Transverse colon (tissue), 4 donors: ENCODE measurements around the gene SUV39H2.

Source experiments
- EP300 ChIP-seq: sonication (generic); formaldehyde crosslinking; IDR thresholded peaks from one replicate; pipeline ENCODE4 v1.6.1; 2017; ENCODE audit warnings: antibody characterized with exemption, low read depth
- POLR2AphosphoS5 ChIP-seq, 3 donors: sonication (generic); formaldehyde crosslinking; IDR thresholded peaks; one replicate each; pipeline ENCODE4 v1.6.1; 2016; ENCODE audit warnings: antibody characterized with exemption in 3 of 3
- TF ChIP-seq, protein P1 (sequence below), 5 experiments: fragments of 200-600 bp in 3 of 5; fragments of 450-650 bp in 2 of 5; sonication (generic) in 3 of 5; IDR thresholded peaks; 1 replicate in 2 of 5; 2 replicates in 3 of 5; pipeline ENCODE4 v1.5.1; 2016 to 2017; ENCODE audit warnings: antibody characterized with exemption in 5 of 5, inconsistent platforms in 3 of 5, mild to moderate bottlenecking in 2 of 5, moderate library complexity in 1 of 5

- TF ChIP-seq, protein P1, sequence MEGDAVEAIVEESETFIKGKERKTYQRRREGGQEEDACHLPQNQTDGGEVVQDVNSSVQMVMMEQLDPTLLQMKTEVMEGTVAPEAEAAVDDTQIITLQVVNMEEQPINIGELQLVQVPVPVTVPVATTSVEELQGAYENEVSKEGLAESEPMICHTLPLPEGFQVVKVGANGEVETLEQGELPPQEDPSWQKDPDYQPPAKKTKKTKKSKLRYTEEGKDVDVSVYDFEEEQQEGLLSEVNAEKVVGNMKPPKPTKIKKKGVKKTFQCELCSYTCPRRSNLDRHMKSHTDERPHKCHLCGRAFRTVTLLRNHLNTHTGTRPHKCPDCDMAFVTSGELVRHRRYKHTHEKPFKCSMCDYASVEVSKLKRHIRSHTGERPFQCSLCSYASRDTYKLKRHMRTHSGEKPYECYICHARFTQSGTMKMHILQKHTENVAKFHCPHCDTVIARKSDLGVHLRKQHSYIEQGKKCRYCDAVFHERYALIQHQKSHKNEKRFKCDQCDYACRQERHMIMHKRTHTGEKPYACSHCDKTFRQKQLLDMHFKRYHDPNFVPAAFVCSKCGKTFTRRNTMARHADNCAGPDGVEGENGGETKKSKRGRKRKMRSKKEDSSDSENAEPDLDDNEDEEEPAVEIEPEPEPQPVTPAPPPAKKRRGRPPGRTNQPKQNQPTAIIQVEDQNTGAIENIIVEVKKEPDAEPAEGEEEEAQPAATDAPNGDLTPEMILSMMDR (IDR thresholded peaks at IDR 0.05), result no peak
- no peak for TF ChIP-seq POLR2AphosphoS5 (IDR thresholded peaks at IDR 0.05)
- no peak for TF ChIP-seq EP300
Measured at GRCh38 chr10:14917827-14918226, 39.2 kb downstream of the SUV39H2 start.
